Measurements from ENCODE around the gene CPPED1.

DNA sequence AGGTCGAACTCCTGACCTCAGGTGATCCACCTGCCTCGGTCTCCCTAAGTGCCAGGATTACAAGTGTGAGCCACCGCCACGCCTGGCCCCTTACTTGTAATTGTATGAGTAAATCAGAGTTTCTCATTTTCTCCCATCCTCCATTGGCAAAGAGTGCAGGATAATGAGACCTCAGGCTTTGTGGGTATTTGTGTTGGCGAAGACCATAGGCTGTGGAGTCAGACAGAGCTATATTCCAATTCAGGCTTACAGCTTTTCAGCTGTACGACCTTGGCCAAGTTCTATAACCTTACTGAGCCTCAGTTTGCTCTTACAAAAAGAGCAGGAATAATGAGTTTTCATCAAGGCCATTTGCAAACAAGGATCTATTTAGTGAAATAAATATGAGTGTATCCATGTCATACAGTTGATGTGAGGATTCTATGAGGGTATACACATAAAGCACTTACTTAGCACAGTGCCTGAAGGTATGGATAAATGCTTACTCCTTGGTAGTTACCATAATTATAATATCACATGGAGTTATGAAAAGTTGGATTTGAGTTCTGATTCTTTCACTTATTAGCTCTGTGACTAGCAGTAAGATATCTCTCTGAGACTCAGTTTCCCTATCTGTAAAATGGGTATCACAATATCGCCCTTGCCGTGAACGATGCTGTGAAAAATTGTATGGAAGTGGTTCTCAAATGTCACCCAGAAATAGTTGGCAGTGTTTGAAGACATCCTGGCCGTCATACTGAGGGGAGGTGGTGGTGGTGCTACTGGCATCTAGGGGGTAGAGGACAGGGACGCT, 25.6 kb upstream of the CPPED1 start:
- no peak for TF ChIP-seq POLR2A (IDR thresholded peaks at IDR 0.05)
- TF ChIP-seq, protein P1, sequence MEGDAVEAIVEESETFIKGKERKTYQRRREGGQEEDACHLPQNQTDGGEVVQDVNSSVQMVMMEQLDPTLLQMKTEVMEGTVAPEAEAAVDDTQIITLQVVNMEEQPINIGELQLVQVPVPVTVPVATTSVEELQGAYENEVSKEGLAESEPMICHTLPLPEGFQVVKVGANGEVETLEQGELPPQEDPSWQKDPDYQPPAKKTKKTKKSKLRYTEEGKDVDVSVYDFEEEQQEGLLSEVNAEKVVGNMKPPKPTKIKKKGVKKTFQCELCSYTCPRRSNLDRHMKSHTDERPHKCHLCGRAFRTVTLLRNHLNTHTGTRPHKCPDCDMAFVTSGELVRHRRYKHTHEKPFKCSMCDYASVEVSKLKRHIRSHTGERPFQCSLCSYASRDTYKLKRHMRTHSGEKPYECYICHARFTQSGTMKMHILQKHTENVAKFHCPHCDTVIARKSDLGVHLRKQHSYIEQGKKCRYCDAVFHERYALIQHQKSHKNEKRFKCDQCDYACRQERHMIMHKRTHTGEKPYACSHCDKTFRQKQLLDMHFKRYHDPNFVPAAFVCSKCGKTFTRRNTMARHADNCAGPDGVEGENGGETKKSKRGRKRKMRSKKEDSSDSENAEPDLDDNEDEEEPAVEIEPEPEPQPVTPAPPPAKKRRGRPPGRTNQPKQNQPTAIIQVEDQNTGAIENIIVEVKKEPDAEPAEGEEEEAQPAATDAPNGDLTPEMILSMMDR (IDR thresholded peaks at IDR 0.05 in 8 of 11, conservative IDR thresholded peaks at IDR 0.05 in 3 of 11) = no peak

Measured in spleen (tissue), 7 donors.